ENCODE data around the gene TXNDC8.

DNA sequence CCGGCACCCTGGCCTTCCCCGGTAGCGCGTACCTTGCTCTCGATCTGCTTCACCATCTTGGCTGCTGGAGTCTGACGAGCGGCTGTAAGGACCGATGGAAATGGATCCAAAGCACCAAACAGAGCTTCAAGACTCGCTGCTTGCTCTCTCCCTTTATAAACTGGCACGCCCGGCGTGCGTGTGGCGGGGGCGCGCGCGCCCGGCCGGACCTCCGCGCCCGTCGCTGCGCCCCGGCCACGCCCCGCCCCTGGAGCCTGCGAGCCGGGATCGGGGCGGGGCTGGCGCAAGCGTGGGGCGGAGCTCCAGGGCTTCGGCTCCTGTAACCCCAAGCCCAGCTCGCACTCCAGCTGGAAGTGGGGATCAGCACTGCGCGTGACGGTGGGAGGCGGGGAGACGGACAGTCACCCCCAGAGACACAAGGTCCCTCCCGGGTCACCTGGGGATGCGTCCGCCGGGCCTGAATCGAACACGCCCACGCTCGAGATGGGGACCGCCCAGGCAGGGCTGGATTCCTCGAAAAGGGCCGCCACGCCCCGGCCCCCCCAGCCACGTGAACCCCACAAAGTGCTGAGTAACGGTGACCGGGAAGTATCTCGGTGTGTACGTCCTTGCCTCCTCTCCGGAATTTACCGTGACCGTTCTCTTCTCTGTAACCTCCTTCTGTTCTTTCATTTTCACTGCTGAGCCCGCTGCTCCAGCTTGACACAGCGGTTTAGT, 81.1 kb downstream of the TXNDC8 start, which contains the start of gene TXN:
- TF ChIP-seq, protein P1, sequence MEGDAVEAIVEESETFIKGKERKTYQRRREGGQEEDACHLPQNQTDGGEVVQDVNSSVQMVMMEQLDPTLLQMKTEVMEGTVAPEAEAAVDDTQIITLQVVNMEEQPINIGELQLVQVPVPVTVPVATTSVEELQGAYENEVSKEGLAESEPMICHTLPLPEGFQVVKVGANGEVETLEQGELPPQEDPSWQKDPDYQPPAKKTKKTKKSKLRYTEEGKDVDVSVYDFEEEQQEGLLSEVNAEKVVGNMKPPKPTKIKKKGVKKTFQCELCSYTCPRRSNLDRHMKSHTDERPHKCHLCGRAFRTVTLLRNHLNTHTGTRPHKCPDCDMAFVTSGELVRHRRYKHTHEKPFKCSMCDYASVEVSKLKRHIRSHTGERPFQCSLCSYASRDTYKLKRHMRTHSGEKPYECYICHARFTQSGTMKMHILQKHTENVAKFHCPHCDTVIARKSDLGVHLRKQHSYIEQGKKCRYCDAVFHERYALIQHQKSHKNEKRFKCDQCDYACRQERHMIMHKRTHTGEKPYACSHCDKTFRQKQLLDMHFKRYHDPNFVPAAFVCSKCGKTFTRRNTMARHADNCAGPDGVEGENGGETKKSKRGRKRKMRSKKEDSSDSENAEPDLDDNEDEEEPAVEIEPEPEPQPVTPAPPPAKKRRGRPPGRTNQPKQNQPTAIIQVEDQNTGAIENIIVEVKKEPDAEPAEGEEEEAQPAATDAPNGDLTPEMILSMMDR (IDR thresholded peaks at IDR 0.05 in 2 of 3, conservative IDR thresholded peaks at IDR 0.05 in 1 of 3; ENCODE audit: borderline replicate concordance in 1 of 3, insufficient read depth in 1 of 3, low read depth in 2 of 3, low read length in 2 of 3), result no peak
- TF ChIP-seq RAD21 (IDR thresholded peaks at IDR 0.05; ENCODE audit: low read depth) (no peak), YY1 (IDR thresholded peaks at IDR 0.05; ENCODE audit: extremely low read depth, insufficient replicate concordance, low read depth, low read length) (no peak), EZH2 (IDR thresholded peaks at IDR 0.05) (no peak), ZNF274 (IDR thresholded peaks at IDR 0.05; ENCODE audit: low read depth, low read length) (no peak), EZH2phosphoT487 (IDR thresholded peaks at IDR 0.05; ENCODE audit: borderline replicate concordance) (no peak), POLR2AphosphoS5 (IDR thresholded peaks at IDR 0.05; ENCODE audit: low read depth, low read length) (peak; percentile 95), SRF (IDR thresholded peaks at IDR 0.05; ENCODE audit: low read depth) (no peak), CEBPB (IDR thresholded peaks at IDR 0.05; ENCODE audit: low read depth) (no peak), POLR2A (IDR thresholded peaks at IDR 0.05; ENCODE audit: borderline replicate concordance, extremely low read depth, insufficient read depth, insufficient read length) (peak; percentile 99)
- TF ChIP-seq, protein P2, sequence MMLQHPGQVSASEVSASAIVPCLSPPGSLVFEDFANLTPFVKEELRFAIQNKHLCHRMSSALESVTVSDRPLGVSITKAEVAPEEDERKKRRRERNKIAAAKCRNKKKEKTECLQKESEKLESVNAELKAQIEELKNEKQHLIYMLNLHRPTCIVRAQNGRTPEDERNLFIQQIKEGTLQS (IDR thresholded peaks at IDR 0.05), result no peak
- TF ChIP-seq, protein P3, sequence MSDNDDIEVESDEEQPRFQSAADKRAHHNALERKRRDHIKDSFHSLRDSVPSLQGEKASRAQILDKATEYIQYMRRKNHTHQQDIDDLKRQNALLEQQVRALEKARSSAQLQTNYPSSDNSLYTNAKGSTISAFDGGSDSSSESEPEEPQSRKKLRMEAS (IDR thresholded peaks at IDR 0.05), result peak; percentile 84
- TF ChIP-seq, protein P4, sequence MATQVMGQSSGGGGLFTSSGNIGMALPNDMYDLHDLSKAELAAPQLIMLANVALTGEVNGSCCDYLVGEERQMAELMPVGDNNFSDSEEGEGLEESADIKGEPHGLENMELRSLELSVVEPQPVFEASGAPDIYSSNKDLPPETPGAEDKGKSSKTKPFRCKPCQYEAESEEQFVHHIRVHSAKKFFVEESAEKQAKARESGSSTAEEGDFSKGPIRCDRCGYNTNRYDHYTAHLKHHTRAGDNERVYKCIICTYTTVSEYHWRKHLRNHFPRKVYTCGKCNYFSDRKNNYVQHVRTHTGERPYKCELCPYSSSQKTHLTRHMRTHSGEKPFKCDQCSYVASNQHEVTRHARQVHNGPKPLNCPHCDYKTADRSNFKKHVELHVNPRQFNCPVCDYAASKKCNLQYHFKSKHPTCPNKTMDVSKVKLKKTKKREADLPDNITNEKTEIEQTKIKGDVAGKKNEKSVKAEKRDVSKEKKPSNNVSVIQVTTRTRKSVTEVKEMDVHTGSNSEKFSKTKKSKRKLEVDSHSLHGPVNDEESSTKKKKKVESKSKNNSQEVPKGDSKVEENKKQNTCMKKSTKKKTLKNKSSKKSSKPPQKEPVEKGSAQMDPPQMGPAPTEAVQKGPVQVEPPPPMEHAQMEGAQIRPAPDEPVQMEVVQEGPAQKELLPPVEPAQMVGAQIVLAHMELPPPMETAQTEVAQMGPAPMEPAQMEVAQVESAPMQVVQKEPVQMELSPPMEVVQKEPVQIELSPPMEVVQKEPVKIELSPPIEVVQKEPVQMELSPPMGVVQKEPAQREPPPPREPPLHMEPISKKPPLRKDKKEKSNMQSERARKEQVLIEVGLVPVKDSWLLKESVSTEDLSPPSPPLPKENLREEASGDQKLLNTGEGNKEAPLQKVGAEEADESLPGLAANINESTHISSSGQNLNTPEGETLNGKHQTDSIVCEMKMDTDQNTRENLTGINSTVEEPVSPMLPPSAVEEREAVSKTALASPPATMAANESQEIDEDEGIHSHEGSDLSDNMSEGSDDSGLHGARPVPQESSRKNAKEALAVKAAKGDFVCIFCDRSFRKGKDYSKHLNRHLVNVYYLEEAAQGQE (IDR thresholded peaks at IDR 0.05; ENCODE audit: low read depth), result no peak

Data from HCT116 (cell line).